Adipocyte (in vitro differentiated cells): ENCODE measurements around the gene ATP1A2.

Experiments used
- DNase-seq: peaks from one replicate; pipeline ENCODE4 v3.0.0-alpha.2; 2015; ENCODE audit warnings: low read depth
- H3K27me3 ChIP-seq: replicated peaks from 2 replicates; pipeline ENCODE4 v1.7.0; 2013; ENCODE audit warnings: mild to moderate bottlenecking, low read length, moderate library complexity; ENCODE audit not compliant: control insufficient read depth, insufficient read depth
- H3K36me3 ChIP-seq: 2 replicates; pipeline ENCODE4 v1.7.0; 2013; ENCODE audit warnings: low read length, mild to moderate bottlenecking, moderate library complexity; ENCODE audit not compliant: control insufficient read depth, insufficient read depth, severe bottlenecking
- H3K4me1 ChIP-seq: 2 replicates; pipeline ENCODE4 v1.7.0; 2013; ENCODE audit warnings: mild to moderate bottlenecking, low read length, moderate library complexity; ENCODE audit not compliant: control insufficient read depth, insufficient read depth
- H3K4me3 ChIP-seq: 2 replicates; pipeline ENCODE4 v1.7.0; 2013; ENCODE audit warnings: mild to moderate bottlenecking, low read length, moderate library complexity
- H3K9ac ChIP-seq: 2 replicates; pipeline ENCODE4 v1.7.0; 2013; ENCODE audit warnings: mild to moderate bottlenecking, low read length, moderate library complexity
- H3K9me3 ChIP-seq: 2 replicates; pipeline ENCODE4 v1.7.0; 2013; ENCODE audit warnings: mild to moderate bottlenecking, low read length, moderate library complexity; ENCODE audit not compliant: control insufficient read depth

ATP1A2 gene

GRCh38 chr1:160129046-160129445 is 13.5 kb downstream of the ATP1A2 start:
- H3K4me1 ChIP-seq: peaks cover 79% of the 10 kb centered on the region
- no peaks in the 10 kb centered on the region for H3K9me3 ChIP-seq
- no peak for DNase-seq
- no peaks in the 10 kb centered on the region for H3K36me3 ChIP-seq
- H3K9ac ChIP-seq: no peak overlapping the region
- H3K4me3 ChIP-seq: no peak overlapping the region
- no peaks in the 10 kb centered on the region for H3K27me3 ChIP-seq

DNA sequence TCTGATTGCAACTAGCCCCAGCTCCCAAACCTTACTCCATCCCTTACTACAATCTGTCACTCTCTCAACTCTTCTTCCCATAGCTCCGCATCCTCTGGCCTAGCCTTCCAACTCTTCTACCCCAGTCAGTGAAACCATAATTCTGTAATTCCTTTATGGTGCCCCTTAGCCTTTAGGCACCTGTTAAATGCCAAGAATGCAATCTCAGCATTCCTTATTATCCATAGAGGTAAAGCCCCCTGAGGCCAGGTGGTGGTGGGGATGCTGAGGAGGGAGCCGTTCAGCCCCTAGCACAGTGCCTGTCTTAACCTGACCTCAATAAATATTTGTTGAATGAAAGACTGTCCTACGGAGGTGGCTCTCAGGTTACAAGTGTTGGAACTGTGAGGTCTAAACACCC is 14.0 kb downstream of the ATP1A2 start:
- H3K36me3 ChIP-seq: no peaks in the 10 kb centered on the region
- no peaks in the 10 kb centered on the region for H3K27me3 ChIP-seq
- H3K9me3 ChIP-seq: no peaks in the 10 kb centered on the region
- DNase-seq: no peak
- no peak overlapping the region for H3K9ac ChIP-seq
- peaks cover 74% of the 10 kb centered on the region for H3K4me1 ChIP-seq
- H3K4me3 ChIP-seq: no peak overlapping the region

GRCh38 chr1:160129966-160130365 is 14.4 kb downstream of the ATP1A2 start:
- Histone ChIP-seq H3K9ac (no peak overlapping the region), H3K27me3 (peaks cover 4% of the 10 kb centered on the region), H3K4me3 (no peak overlapping the region), H3K4me1 (peaks cover 70% of the 10 kb centered on the region), H3K36me3 (no peaks in the 10 kb centered on the region), H3K9me3 (no peaks in the 10 kb centered on the region)
- DNase-seq: no peak

GRCh38 chr1:160130486-160130885 is 14.9 kb downstream of the ATP1A2 start:
- H3K9ac ChIP-seq: no peak overlapping the region
- no peak overlapping the region for H3K4me3 ChIP-seq
- no peak for DNase-seq
- no peaks in the 10 kb centered on the region for H3K36me3 ChIP-seq
- peaks cover 65% of the 10 kb centered on the region for H3K4me1 ChIP-seq
- no peaks in the 10 kb centered on the region for H3K9me3 ChIP-seq
- peaks cover 5% of the 10 kb centered on the region for H3K27me3 ChIP-seq

DNA sequence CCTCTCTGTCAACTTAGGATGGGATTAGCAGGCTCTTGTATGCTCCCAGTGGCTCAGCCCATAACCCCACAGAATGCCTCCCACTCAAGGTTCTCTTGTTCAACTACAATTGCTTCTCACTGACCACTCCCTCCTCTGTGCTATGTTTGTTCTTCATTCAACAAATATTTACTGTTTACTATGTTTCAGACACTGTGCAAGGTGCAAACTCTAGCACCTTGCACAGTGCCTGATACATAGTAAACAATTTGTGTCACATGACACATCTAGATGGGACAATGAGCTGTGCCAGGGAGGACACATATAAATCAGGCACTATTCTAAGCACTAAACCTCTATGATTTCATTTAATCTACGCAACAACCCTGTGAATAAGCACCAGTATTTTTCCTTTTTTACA is 15.4 kb downstream of the ATP1A2 start:
- peaks cover 60% of the 10 kb centered on the region for H3K4me1 ChIP-seq
- no peaks in the 10 kb centered on the region for H3K36me3 ChIP-seq
- H3K9me3 ChIP-seq: no peaks in the 10 kb centered on the region
- H3K9ac ChIP-seq: no peak overlapping the region
- no peak overlapping the region for H3K4me3 ChIP-seq
- peaks cover 5% of the 10 kb centered on the region for H3K27me3 ChIP-seq
- no peak for DNase-seq

DNA sequence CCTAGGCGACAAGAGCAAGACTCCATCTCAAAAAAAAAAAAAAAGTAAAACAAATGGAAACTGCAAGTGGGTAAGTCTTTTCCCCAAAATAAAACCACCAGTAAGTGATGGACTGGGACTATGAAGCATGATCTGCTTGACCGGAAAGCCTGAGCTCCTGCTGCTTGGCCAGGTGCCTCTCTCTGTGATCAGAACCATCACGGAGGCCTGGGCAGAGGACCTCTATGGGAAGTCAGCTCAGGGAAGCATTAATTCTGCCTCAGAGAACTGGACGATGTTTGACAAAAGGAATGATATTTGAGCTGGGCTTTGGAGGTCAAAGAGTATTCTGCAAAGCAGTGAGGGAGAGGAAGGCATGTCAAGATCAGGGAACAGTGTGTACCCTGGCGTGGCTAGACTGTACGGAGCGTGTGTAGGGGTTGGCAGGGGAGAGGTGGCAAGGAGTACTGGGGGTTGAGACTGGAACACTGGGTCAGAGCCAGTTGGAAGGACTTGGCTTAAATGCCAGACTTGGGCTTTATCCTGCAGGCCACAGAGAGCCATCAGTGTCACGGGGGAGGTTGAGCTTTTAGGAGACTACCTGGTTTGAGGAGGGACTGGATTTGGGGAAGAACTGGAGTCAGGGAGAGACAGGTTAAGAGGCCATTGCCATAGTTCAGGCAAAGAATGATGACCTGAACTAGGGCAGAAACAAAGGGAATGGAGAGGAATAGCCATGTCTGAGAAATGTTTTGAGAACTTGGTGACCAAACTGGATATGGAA is 16.4 kb downstream of the ATP1A2 start:
- H3K9me3 ChIP-seq: no peaks in the 10 kb centered on the region
- no peak overlapping the region for H3K4me3 ChIP-seq
- H3K27me3 ChIP-seq: peaks cover 9% of the 10 kb centered on the region
- no peak for DNase-seq
- H3K36me3 ChIP-seq: no peaks in the 10 kb centered on the region
- peaks cover 50% of the 10 kb centered on the region for H3K4me1 ChIP-seq
- H3K9ac ChIP-seq: no peak overlapping the region

GRCh38 chr1:160133990-160134770 is 18.6 kb downstream of the ATP1A2 start:
- no peak overlapping the region for H3K9ac ChIP-seq
- H3K4me3 ChIP-seq: no peak overlapping the region
- H3K36me3 ChIP-seq: no peaks in the 10 kb centered on the region
- H3K27me3 ChIP-seq: peaks cover 9% of the 10 kb centered on the region
- no peaks in the 10 kb centered on the region for H3K9me3 ChIP-seq
- no peak for DNase-seq
- H3K4me1 ChIP-seq: peaks cover 28% of the 10 kb centered on the region

DNA sequence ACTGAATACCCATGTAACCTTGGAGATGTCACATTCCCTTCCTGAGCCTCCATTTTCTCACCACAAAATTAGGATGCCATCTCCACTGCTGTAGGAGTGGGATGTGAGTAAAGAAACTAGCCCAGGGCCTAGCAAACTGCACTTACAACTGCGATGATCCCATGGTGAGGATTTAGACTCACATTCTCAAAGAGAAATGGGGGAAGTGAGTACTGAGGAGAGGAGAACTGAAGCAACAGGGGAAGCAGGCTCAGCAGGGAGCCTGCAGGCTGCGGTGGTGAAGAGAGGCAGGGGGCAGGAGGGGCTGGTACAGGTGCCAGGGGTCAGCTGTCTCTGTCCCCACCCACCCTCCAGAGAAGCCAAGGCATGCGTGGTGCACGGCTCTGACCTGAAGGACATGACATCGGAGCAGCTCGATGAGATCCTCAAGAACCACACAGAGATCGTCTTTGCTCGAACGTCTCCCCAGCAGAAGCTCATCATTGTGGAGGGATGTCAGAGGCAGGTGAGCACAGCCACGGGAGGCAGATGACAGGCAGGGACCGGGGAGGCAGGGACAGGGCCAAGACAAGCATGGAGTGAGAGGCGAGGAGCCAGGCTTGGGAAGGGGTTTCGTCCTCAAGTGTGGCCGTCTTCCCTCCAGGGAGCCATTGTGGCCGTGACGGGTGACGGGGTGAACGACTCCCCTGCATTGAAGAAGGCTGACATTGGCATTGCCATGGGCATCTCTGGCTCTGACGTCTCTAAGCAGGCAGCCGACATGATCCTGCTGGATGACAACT is 19.4 kb downstream of the ATP1A2 start:
- H3K27me3 ChIP-seq: peaks cover 9% of the 10 kb centered on the region
- no peak overlapping the region for H3K4me3 ChIP-seq
- no peak for DNase-seq
- no peak overlapping the region for H3K9ac ChIP-seq
- H3K4me1 ChIP-seq: peaks cover 23% of the 10 kb centered on the region
- H3K9me3 ChIP-seq: no peaks in the 10 kb centered on the region
- H3K36me3 ChIP-seq: no peaks in the 10 kb centered on the region

DNA sequence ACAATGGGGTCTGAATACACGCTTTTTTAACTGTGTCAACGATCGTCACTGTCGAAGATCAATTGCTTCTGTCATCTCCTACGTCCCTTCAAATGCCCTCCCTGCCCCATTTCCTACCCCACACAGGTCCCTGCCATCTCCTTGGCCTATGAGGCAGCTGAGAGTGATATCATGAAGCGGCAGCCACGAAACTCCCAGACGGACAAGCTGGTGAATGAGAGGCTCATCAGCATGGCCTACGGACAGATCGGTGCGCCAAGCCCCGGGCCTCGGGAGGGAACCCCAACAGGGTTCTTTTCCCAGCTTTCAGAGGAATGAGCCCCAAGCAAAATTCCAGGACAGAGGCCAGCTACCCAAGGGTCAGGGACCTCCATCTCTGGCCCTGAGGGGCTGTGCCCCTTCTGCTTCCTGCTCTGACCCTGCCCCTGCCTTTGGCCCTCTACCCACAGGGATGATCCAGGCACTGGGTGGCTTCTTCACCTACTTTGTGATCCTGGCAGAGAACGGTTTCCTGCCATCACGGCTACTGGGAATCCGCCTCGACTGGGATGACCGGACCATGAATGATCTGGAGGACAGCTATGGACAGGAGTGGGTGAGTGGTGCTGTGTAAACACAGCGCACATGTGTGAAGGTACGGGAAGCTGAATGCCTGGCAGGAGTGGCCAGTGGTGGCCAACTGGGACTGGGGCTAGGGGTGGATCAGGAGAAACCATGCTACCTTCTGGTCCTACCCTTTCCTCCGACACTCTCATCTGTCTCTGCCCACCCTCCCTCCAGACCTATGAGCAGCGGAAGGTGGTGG is 20.8 kb downstream of the ATP1A2 start:
- H3K9me3 ChIP-seq: no peaks in the 10 kb centered on the region
- no peaks in the 10 kb centered on the region for H3K36me3 ChIP-seq
- H3K9ac ChIP-seq: no peak overlapping the region
- no peak for DNase-seq
- H3K4me1 ChIP-seq: peaks cover 12% of the 10 kb centered on the region
- peaks cover 12% of the 10 kb centered on the region for H3K27me3 ChIP-seq
- H3K4me3 ChIP-seq: no peak overlapping the region

DNA sequence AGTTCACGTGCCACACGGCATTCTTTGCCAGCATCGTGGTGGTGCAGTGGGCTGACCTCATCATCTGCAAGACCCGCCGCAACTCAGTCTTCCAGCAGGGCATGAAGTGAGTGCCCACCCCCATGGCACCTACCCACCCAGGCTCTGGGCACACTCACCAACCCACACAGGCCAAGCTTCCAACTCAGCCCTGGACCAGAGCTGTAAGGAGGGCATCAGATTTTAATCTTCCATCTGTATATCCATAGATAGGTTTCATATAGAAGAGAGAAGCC is 21.3 kb downstream of the ATP1A2 start:
- Histone ChIP-seq H3K36me3 (no peaks in the 10 kb centered on the region), H3K9ac (no peak overlapping the region), H3K4me1 (peaks cover 7% of the 10 kb centered on the region), H3K9me3 (no peaks in the 10 kb centered on the region), H3K27me3 (peaks cover 16% of the 10 kb centered on the region), H3K4me3 (no peak overlapping the region)
- DNase-seq: no peak
